HG02642 (cell line): ENCODE results near the gene SDF4.
"Not testable (repeated sequence)": the region's sequence is repeated elsewhere in the genome, so short reads cannot be mapped to it uniquely, and the experiment has no call there.

Source experiments
- ATAC-seq: cut with Tn5 transposase; IDR thresholded peaks from one replicate; pipeline ENCODE4 v1.9.1; 2021; ENCODE audit warnings: mild to moderate bottlenecking; ENCODE audit not compliant: unreplicated experiment, poor library complexity

Gene SDF4

DNA sequence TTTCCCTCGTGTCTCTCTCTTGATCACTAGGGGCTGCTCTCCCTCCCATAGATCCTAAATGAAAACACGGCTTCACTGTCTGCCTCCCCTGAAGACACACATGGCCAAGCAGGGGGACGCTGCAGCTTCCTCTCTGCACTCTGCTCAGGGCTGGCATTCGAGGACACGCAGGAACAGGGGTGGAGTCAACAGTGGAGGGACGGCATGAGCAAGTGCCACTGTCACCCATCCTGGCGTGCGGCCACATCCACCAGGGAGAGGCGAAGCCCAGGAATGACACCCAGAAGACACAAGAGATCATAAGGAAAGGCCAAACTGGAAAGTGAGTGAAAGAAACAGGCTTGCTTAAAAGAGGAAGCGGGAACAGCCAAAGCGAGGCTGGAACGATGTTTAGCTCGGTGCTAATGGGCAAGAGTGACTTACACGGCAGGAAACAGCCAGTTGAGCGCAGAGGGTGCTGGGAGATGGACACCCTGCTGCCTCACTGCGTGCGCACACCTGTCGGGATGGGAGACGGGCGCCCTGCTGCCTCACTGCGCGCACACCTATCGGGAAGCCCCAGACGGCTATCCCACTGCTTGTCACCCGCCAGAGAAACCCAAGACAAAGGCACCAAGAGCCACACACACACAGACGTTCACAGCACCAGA lies 28.3 kb upstream of the SDF4 start:
- ATAC-seq: no peak

- no peak for ATAC-seq
Observed at GRCh38 chr1:1259540-1259939, 27.7 kb upstream of the SDF4 start.

GRCh38 chr1:1259119-1259488 lies 27.3 kb upstream of the SDF4 start:
- ATAC-seq: no peak

DNA sequence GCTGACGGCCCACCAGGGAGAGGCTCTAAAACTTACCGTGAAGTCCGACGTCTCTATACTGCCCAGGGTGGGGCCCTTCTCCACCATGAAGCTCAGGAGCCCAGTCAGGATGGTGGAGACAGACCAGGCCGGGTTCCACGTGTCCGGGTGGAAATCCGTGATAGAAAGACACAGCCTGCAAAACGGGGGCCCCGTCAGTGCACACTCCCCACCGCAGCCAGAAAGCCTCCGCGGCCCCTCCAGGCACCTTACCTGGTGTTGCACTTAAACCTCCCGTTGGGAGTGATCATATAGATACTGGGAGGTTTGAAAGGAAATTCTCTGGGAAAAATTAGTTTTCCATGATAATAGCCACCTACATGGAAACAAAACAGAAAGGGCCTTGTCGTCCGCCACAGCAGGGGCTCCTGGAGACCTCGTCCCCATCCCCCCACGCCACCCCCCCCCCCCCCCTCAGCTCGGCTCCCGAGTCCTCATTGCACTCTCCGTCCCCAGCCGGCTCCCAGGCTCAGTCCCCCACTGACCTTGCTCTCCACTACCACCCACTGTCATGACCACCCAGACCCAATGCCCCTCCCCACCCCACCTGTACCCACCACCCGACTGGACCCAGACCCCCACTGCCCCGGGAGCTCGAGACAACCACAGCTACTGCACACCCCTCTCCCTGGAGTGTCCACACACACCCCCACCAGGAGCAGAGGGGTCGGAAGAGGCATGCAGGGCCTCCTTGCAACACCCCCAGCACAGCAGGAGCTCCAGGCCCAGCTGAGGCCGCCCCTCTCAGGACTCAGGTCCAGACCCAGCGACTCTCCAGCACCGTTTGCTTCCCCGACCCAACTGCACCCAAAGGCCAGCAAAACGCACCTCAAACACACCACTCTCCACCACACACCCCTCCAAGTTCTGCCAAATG lies 25.4 kb upstream of the SDF4 start:
- ATAC-seq: no peak

DNA sequence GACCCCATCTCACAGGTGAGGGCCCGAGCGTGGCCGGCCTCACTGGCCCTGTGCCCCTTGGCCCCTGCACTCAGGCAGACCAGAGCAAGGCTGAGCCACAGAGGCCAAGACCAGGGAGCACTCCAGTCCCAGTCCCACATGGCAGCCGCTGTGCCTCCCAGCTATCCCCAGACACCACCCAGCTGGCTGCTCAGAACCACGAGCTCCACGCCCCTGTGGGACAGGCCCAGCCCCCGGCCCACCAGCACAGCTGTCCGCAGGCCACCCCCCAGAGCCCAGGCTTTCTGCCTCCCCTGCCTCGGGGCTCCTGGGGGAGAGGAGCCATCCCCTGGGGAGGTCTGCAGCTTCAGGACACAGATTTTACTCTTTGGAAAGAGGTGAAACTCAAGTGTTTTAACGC lies 23.8 kb upstream of the SDF4 start:
- ATAC-seq: no peak

- ATAC-seq: no peak
Observed at GRCh38 chr1:1255078-1255477, 23.3 kb upstream of the SDF4 start.

GRCh38 chr1:1254667-1254998 lies 22.8 kb upstream of the SDF4 start:
- no peak for ATAC-seq

DNA sequence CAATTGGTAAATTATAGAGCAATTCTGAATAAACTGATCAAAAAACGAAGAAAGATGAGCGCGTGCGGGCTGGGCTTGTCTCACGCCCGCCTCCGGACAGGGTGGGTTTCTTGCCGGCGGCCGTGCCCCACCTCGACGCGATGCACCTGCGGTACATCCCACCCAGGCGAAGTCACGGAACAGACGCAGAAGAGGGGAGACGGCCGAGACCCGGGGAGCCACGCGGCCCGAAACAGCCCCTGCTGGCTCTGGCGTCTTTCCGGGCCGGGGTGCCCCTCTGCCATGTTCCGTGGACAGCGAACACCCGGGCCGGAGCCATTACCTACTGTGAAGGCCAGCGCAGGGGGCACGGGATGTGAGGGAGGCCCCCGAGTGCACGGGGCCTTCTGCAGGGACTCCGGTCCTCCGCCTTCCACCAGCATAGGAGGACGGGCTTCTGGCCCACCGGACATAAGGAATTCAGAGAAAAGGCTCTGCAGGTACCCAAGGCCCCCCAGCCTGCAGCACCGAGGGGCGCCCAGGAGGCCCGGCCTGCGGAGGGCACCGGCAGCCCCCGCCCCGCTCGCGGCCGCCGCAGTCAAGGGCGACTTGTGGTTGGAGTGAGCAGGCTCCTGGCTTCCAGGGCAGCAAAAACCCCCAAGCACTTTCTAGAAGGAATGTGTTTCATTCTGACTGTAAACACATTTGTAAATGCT lies 22.3 kb upstream of the SDF4 start:
- no peak for ATAC-seq

DNA sequence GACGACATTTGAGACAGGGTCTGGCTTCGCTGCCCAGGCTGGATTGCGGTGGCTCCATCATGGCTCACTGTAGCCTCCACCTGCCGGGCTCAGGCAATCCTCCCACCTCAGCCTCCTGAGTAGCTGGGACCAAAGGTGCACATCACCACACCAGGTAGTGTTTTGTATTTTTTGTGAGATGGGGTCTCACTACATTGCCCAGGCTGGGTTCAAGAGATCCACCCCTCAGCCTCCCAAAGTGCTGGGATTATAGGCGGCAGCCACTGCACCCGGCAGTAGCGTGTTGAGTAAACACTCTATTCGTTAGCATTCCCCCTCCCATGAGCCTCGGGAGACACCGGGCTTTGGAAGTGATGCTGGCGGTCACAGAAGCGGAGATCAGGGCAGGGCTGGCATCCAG lies 21.5 kb upstream of the SDF4 start:
- ATAC-seq: no peak

DNA sequence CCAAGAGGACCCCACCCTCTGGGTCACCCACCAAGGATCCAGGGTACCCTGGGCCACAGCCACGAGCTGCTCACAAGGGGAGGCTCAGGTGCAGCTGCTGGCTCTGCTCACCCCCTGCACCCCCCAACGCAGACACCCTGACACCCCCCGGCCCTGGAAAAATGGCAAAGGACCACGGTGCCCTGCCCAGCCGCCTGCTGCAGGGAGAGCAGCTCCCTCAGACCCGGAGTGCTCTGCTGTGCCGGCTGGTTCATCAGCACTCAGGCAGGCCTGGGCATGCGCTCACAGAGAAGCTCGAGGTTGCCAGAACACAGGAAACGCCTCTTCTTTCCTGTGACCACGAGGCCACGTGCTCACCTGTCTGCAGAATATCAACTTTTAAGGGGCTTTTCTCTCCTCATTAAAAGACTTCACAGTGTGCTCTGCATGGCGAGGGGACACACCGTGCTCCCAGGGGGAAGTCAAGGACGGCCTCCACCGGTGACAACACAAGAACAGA lies 19.0 kb upstream of the SDF4 start:
- no peak for ATAC-seq

DNA sequence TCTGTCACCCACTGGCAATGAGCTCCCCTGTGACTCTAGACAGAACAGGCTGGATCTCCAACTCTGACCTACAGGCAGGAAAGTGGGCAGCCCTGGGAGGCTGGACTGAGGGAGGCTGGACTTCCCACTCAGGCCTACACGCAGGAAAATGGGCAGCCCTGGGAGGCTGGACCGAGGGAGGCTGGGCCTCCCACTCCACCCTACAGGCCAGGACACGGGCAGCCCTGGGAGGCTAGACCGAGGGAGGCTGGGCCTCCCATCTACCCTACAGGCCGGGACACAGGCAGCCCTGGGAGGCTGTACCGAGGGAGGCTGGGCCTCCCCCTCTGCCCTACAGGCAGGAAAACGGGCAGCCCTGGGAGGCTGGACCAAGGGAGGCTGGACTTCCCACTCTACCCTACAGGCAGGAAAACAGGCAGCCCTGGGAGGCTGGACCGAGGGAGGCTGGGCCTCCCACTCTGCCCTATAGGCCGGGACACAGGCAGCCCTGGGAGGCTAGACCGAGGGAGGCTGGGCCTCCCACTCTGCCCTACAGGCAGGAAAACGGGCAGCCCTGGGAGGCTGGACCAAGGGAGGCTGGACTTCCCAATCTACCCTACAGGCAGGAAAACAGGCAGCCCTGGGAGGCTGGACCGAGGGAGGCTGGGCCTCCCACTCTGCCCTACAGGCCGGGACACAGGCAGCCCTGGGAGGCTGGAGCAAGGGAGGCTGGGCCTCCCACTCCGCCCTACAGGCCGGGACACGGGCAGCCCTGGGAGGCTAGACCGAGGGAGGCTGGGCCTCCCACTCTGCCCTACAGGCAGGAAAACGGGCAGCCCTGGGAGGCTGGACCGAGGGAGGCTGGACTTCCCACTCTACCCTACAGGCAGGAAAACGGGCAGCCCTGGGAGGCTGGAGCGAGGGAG lies 16.5 kb upstream of the SDF4 start:
- not testable (repeated sequence) for ATAC-seq

DNA sequence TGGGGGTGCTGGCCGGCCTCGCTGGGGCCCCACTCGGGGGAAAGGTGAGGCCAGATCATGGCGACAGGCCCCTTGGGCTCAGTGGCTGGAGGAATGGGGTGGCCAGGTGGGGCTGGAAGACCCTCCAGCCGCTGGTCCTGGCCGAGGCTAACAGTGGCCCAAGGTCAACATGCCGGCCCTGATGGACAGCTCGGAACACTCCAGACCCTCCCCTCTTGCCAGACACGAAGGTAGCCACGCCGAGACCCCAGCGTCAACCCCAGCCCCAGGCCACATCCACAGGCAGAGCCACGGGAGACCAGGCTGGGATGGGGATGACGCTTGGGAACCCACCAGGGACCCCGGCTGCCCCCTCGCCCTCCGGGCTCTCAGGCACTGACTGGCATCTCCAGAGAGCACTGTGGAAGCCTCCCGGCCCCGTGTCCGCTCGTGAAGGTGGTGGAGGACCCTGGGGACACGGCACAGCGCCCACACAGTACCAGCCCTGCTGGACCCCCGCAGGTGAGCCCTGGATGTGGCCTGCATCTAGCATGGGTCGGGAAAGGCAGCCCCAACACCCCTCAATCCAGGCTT lies 15.6 kb upstream of the SDF4 start:
- no peak for ATAC-seq

DNA sequence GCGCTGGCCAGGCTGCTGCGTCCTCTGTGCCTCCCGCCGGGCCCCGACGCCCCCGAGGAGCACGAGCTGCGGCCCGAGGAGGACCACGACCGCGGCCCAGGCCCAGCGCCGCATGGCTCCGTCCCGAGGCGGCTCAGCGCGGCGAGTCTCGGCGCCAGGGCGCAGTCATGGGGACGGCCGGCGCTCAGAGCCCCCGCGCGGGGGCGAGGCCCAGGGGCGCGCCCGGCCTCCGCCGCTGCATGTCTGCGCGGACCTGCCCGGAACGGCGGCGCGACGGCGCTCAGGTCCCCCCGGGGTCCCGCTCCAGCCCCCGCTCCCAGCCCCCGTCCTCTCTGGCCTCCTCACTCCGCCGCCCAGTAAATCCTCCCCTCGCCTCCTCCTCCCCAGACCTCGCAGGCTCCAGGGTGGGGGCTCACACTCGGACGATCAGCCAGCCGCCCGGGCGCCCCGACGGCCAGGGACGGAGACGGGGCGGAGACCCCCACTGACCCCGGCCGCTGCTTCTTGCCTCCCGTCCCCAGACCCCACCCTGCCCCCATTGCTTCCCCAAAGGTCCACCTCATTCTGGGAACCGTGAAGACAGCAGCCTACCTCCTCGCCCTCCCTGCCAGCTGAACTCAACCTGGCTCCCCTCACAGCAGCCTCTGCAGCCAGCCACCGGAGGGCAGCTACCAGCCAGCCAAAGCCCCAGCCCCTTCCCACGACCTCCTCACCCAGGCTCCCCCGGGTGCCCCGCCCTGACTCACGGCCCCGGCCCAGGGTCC lies 15.0 kb upstream of the SDF4 start, which contains the start of gene C1QTNF12:
TSS of gene C1QTNF12 (minus strand) at position 146 of the 764 bp plus-strand sequence. CDS start at position 114, 32 bp downstream.
- ATAC-seq: no peak

- no peak for ATAC-seq
Observed at GRCh38 chr1:1245817-1246576, 14.2 kb upstream of the SDF4 start.

- ATAC-seq: no peak
Observed at GRCh38 chr1:1245178-1245816, 13.5 kb upstream of the SDF4 start.

DNA sequence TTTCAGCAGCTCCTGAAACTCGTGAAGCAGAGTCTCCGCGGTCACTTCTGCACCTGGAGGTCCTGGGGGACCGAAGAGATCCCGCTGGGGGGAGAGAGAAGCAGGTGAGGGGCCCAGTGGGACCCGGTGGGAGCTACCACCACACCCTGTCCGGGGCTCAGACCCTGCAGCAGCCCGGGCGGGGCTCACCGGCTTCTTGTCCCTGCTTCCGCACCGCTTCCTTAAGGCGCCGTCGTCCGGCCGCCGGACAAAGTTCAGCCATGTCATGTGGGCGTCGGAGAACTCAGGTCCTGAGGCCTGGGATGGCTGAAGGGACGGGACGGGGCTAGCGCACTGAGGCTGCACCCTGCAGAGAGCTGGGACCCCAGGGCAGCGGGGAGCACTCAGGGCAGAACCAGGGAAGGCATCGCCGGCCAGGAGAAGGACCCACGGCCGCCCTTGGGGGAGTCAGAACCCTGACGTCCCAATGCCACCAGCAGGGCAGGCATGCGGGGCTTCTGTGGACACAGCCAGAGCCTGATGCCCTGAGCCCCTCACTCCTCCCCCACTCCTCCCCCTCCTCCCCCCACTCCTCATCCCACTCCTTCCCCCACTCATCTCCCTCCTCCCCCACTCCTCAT lies 12.5 kb upstream of the SDF4 start:
- ATAC-seq: no peak

- no peak for ATAC-seq
Observed at GRCh38 chr1:1243807-1244191, 12.0 kb upstream of the SDF4 start.
